Right lobe of liver (tissue), 4 donors: ENCODE measurements around the gene HOTAIR.

Source experiments
- POLR2A ChIP-seq: fragments of 450-650 bp; IDR thresholded peaks from one replicate; pipeline ENCODE4 v1.6.1; 2017; ENCODE audit warnings: antibody characterized with exemption, mild to moderate bottlenecking
- TF ChIP-seq, protein P1 (sequence below), 4 donors: fragments of 200-600 bp in 3 of 4; fragments of 450-650 bp in 1 of 4; IDR thresholded peaks; one replicate each; pipeline versions ENCODE4 v1.5.1 to v1.8.0; 2016 to 2022; ENCODE audit warnings: antibody characterized with exemption in 4 of 4, mild to moderate bottlenecking in 2 of 4
- donor health status: DM: no; HTN: no; CAD: no.
- donor health status: DM: no; HTN: no; CAD: no.
- donor health status: DM: no; HTN: yes; CAD: no.

DNA sequence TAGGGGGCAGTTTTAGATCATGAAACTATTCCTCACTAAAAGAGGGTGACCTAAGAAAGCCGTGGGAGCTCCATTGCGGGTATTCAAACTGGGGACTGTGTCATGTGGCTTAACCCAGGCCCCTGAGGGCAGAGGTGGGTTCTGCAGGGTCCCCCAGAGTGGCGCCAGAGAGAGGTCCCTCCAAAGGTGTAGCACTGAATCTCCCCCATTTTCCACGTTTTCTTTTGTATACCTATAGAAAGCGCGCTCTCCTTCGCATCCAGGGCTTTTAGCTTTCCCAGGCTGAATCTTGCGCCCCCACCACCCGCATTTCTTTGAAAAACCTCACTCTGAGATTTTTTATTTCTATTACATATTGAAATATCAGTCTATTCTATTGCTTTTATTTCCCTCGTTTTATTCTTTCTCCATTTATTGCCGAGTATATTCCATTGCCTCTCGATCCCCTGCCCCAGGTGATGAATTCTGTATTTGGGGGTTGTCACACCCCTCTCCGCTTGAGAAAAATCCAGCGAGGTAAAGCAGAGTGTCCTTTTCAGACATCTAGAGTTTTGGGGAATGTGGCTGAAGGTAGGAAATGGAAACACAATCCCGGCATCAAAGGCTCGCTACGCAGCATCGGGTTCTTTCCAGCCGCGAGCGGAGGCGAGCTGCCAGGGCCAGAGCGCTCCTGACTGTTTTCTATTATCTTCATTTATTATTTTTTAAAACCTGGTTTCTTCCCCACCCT, 37.0 kb downstream of the HOTAIR start:
- TF ChIP-seq, protein P1, sequence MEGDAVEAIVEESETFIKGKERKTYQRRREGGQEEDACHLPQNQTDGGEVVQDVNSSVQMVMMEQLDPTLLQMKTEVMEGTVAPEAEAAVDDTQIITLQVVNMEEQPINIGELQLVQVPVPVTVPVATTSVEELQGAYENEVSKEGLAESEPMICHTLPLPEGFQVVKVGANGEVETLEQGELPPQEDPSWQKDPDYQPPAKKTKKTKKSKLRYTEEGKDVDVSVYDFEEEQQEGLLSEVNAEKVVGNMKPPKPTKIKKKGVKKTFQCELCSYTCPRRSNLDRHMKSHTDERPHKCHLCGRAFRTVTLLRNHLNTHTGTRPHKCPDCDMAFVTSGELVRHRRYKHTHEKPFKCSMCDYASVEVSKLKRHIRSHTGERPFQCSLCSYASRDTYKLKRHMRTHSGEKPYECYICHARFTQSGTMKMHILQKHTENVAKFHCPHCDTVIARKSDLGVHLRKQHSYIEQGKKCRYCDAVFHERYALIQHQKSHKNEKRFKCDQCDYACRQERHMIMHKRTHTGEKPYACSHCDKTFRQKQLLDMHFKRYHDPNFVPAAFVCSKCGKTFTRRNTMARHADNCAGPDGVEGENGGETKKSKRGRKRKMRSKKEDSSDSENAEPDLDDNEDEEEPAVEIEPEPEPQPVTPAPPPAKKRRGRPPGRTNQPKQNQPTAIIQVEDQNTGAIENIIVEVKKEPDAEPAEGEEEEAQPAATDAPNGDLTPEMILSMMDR (IDR thresholded peaks at IDR 0.05) = no peak
- no peak for TF ChIP-seq POLR2A
